H4 (cell line): ENCODE results near the gene AQP2. TPM values are rescaled to one million over a fixed set of nuclear protein-coding genes. Genes with fewer than 3 reads are reported as not detected.

Source experiments
- DNase-seq: peaks from one replicate; pipeline ENCODE4 v3.0.0-alpha.2; 2015; ENCODE audit warnings: low spot score
- total RNA-seq: library from RNA; depleted of rRNA; stranded (reverse); fragments of >200 nt; shearing (Covaris generic); gene quantifications from 2 replicates; pipeline ENCODE4 v1.2.3, GENCODE V29; 2014

Gene AQP2
- total RNA-seq, 1 experiment from 2014 or later = not detected

GRCh38 chr12:49941556-49942511 is 8.7 kb upstream of the AQP2 start:
- DNase-seq = no peak

DNA sequence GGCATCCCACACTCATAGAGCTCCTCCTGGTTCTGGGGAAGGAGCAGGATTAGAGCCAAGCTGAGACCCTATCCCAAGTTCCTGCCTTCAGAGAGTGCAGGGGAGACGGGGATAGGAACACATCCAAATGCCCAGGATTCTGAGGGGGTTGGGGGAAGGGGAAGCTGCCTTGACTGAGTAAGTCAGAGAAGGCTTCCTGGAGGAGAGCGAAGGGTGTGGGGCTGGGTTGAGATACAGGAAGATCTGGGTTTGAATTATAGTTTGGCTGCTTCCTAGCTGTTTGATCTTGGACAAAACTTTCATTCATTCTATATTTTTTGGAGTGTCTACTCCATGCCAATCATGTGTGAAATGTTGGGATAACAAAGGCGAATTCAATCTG is 8.0 kb upstream of the AQP2 start:
- no peak for DNase-seq

DNA sequence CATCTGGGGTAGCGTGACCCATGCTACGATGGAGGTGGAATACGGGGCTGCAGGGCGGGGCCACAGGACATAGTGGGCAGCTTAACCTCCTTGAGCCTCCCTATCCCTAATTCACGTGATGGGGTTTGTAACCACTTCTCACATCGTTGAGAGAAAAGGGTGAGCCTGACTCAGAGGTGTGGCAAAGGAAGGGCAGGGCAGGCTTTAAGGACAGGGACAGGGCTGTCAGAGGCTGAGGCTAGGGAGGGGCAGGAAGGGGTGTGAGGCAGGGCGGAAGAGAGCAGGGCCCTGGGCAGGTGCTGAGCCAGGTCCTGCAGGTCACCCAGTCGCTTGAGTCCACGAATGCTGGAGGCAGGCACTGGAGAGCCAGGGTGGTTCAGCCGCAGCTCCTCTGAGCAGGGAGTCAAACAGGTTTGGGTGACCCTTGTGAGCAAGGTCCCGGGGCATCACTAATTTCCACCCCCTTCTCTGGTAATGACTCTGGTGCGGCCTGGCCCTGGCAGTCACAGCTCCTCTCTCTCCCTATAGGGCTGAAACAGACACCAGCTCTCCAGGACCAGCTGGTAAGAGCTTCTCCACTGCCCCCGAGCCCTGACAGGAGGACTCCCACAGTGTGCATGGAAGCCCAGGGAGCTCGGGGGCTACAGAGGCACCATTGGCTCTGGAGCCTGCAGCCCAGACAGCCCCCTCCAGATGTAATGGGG is 7.5 kb upstream of the AQP2 start:
- DNase-seq = no peak

DNA sequence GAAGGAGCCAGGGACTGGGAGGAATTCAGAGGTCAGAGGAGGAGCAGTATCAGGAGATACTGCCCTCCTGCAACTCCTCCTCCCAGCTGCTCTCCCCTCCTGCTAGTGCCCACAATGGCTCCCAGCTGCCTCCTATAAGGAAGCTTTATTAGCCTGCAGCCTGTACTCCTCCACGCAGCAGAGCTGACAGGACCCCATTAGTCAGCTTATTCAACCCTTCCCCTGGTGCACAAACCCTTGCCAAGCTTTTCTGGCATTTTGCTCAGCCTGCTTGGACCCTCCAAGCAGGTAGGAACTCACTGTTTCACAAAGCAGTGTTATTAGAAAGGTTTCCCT is 6.9 kb upstream of the AQP2 start:
- no peak for DNase-seq

- no peak for DNase-seq
Observed at GRCh38 chr12:49944046-49944445, 6.5 kb upstream of the AQP2 start.

GRCh38 chr12:49944718-49945117 is 5.8 kb upstream of the AQP2 start:
- no peak for DNase-seq

DNA sequence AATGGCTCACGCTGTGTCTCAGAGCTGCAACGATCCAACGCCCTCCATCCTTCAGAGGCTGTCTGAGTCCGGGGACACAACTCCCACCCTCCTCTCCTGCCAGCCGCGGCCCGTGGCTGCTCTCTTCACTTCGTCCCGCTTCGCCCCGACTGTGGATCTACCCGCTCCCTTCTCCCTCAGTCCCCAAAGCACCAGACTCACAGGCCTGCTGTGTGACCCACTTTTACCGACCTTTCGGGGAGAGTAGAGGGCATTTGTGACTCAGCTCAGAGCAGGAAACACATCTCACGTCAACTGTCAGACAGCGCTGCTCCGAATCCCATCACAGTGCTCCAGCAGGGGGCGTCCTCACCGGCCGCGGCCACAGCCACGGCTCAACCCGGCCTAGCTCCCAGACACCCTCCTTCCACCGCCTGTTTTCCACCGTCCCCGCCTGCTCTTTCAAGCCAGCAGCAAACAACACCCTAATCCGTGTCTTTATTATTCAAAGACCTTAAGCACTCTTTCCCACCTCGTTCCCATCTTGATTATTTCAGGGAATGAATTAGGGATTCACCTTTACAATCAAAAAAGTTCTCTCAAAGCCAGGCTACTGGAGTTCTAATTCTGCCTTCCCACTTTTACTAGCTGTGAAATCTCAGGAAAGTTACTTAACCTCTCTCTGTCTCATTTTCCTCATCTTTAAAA is 5.0 kb upstream of the AQP2 start:
- peak; percentile 68 for DNase-seq

DNA sequence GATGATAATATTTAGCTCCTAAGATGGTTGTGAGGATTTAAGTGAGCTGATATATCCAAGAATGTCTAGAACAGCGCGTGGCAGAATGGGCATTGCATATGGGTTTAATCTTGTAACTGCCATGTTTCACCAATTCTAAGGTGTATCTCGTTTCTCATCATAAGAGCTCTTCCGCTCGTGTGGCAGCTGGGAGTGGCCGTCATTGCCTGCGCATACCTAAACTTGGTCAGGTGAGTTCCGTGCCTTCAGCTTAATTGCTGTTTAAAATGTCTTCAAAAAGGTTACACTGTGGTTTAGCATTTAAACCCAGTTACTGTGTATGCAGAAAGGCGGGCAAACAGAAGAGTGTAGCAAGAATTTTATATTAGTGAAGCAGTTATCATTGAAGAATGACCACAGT is 4.5 kb upstream of the AQP2 start:
- no peak for DNase-seq

DNA sequence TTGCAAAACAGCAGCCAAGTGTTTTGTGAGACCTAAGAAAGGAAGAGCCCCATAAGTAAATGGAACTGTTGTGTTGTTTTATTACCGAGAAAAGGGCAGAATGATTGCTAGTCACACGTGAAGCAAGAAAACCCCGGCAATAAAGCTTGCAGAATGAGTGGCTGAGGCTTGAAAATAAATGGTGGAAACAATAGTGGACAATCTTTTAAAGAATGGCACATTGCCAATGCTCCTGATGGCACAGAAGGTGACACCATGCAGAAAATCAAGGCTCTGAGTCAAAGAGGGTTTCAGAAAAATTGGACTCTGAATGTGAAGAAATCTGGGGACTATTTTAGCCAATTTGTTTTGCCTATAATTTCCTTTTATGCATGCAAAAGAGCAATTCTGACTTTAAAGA is 4.0 kb upstream of the AQP2 start:
- no peak for DNase-seq

GRCh38 chr12:49947593-49948226 is 2.8 kb upstream of the AQP2 start:
- DNase-seq = no peak

DNA sequence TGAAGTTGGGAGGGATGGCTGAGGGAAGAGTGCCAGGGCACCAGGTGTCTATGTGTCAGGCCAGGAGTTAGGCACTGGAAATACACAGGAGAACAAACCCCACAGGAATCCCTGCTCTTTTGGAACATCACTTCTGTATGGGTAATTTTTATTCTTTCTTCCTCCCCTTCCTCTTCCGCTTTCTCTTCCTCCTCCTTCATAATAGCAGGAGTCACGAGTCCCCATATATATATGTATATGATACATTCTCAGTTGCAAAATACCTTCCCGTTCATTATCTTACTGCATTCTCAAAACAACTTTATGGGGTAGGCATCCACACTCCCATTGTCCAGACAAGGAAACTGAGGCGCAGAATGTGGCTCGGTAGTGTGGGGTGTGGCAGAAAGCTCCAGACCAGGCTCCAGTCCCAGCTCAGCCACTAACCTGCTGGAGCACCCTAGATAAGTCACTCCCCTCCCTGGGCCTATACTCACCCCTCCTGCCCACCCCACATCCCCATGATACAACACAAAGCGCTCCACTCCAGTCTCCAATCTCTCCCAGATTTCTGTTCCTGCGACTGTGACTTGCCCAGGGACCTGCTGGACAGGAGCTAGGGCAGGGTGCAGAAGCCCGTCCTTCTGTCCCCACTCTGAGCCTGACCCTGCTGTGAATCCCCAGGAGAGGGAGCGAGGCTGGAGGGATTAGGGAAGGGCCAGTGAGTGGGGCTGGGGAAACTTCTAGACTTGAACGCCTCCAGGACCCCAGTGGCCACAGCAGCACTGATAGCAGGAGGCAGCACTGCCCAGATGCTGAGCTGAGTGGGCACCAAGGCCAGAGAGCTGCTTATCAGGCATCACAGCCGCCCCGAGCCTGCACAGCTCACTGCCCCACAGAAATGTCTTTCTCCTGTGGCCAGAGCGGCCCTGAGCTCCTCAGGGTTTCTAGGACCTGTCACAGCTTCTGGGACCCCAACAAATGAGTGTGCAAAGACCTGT is 1.4 kb upstream of the AQP2 start:
- no peak for DNase-seq

- no peak for DNase-seq
Observed at GRCh38 chr12:49949866-49950265, 671 bp upstream of the AQP2 start.

GRCh38 chr12:49951411-49952240 is 1.1 kb downstream of the AQP2 start:
- DNase-seq = no peak

DNA sequence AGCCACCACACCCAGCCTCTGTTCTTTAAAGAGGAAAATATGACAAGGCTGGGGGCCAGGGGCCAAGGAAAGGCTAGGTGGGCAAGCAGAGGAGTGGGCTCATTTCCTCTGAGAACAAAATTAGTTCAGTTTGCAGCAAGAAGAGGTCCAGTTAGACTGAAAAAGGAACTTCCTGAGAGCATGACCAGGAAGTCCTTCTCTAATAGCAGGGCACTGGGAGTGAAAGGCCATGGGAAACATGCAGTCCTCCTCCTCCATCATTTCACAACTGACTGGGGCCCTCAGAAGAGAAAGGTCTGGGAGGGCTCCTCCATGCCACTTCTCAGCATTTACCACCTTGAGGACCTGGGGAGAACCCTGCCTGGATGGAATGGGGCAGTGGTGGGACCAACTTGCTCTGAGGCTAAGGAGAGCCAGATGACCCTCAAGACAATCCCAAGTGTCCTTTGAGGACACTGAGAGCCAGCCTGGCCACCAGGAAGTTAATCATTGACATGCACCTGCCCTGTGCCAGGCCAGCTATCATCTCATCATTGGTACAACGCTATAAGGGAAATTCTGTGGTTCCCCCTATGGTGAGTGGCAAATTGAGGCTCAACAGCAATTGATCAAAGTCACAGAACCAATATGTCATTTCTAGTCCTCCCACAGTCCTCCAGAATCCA is 2.0 kb downstream of the AQP2 start:
- no peak for DNase-seq

- no peak for DNase-seq
Observed at GRCh38 chr12:49953151-49953550, 2.6 kb downstream of the AQP2 start.

- DNase-seq = no peak
Observed at GRCh38 chr12:49953961-49954846, 3.7 kb downstream of the AQP2 start.

- DNase-seq = no peak
Observed at GRCh38 chr12:49954863-49955830, 4.6 kb downstream of the AQP2 start.
